ENCODE results near the gene SH3RF3.

SH3RF3 gene

GRCh38 chr2:109203246-109204011 is 74.4 kb downstream of the SH3RF3 start:
- no peak for DNase-seq (ENCODE audit: low read depth)

GRCh38 chr2:109204412-109204811 is 75.4 kb downstream of the SH3RF3 start:
- no peak for DNase-seq (ENCODE audit: low read depth)

DNA sequence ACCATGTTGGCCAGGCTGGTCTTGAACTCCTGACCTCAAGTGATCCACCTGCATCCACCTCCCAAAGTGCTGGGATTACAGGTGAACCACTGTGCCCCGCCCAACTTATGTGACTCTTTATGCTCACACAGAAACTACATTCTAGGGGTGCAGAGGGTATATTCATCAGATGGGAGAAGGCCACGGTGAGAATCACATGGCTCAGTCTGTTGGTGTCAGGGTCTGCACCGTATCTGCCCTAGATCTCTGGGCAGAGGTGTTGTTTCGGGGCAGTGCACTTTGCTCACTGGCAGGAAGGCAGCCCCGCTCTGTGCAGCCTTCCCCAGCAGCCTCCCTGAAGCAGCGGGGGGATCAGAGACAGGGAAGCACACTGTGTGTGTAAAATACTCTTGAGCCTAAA is 76.4 kb downstream of the SH3RF3 start:
- no peak for DNase-seq (ENCODE audit: low read depth)

DNA sequence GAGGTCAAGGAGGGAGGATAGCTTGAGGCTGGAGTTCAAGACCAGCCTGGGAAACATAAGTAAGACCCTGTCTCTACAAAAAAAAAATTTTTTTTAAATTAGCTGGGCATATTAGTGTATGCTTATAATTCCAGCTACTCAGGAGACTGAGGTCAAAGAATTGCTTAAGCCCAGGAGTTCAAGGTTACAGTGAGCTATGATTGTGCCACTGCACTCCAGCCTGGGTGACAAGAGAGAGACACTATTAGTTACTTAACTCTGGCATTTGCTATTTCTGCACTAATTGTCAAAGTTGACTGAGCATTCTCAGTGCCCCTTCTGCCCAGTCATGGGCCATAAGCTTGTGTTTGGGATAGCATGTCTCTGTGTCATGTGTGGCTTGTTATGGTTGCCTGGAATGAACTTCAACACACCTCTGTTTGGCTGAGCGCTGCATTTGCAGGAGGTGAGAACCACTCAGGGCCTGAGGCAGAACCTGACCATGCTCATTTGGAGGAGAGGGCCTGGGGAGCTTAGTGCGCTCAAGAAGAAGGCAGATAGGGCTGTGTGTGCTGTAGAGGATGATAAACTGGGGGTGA is 77.7 kb downstream of the SH3RF3 start:
- no peak for DNase-seq (ENCODE audit: low read depth)

- DNase-seq (ENCODE audit: low read depth): no peak
Observed at GRCh38 chr2:109207176-109207575, 78.2 kb downstream of the SH3RF3 start.

- DNase-seq (ENCODE audit: low read depth): no peak
Observed at GRCh38 chr2:109208071-109208950, 79.3 kb downstream of the SH3RF3 start.

GRCh38 chr2:109208951-109209335 is 79.9 kb downstream of the SH3RF3 start:
- DNase-seq (ENCODE audit: low read depth): no peak

DNA sequence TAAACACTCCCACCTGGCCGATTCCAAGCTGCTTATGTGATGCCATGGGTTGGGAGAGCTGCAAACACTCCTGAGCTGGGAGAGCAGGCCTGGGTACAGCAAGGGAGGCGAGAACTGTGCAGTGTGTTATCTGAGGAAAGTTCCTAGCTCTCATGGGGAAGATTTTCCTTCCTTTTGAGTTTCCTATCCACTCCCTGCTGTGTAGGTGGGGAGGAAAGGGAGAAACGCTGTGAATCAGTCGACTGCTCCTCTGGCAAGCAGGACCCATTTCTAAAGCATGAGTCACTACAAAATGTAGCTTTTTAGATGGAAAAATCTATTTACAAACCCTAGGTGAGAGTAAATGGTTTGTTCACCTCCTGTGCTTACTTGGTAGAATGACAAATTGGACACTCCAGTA is 80.4 kb downstream of the SH3RF3 start:
- no peak for DNase-seq (ENCODE audit: low read depth)

DNA sequence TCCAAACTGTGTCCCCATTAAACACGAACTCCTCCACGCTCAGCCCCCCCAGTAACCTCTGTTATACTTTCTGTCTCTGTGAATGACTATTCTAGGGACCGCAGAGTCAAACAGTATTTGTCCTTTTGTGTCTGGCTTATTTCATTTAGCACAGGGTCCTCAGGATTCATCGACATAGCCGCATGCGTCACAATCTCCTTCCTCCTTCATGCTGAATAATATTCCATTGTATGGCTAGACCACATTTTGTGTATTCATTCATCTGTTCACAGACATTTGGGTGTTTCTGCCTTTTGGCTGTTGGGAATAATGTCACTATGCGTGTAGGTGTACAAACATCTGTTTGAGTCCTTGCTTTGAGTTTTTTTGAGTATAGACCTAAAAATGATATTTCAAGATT is 80.9 kb downstream of the SH3RF3 start:
- no peak for DNase-seq (ENCODE audit: low read depth)

- no peak for DNase-seq (ENCODE audit: low read depth)
Observed at GRCh38 chr2:109210431-109211200, 81.6 kb downstream of the SH3RF3 start.

DNA sequence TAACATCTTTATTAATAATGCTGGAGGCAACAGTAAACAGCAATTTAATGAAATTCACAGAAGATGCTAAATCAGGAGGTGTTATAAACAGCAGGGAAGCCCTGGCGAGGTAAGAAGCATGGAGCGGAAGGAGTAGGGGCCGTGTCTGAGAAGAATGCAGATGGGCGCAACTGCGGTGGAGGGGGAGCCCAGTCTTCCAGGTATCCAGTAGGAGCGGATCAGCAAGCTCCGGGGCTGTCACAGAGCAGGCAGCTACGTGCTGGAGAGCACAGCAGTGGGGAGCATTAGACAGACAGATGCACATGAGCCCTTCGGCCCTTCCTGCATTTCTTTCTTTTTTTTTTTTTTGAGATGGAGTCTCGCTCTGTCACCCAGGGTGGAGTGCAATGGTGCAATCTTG is 82.3 kb downstream of the SH3RF3 start:
- no peak for DNase-seq (ENCODE audit: low read depth)

DNA sequence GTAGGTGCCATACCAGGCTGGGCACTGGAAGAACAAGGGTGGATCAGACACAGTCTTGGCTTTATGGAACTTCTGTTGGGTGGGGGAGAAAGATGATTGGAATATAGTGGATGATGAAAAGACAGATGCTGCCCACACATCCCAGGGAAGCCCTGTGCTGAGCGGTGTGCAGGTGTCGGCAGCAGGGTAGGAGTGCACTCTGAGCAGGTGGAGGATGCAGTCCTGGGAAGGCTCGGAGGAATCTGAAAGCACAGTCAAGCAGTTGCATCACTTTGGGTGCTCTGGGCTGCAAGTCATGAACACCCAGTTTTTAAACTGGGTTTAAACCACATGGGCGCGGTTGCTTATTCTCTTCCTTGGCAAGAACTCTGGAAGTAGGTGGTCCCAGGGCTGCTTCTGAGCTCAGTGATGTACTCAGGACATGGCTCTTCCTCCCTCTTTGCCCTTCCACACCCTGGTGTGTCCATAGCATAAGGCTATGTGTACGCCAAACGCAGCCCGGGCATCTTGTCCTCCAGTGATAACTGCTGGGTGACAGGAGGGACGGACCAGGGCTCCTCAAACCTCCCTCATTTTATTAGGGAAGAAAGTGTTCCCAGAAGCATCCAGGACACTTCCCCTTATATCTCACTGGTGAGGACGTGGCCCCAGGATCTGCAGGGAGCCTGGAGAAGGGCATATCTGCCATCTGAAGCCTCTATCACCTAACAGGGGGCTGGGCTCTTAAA is 84.0 kb downstream of the SH3RF3 start:
- DNase-seq (ENCODE audit: low read depth): no peak

DNA sequence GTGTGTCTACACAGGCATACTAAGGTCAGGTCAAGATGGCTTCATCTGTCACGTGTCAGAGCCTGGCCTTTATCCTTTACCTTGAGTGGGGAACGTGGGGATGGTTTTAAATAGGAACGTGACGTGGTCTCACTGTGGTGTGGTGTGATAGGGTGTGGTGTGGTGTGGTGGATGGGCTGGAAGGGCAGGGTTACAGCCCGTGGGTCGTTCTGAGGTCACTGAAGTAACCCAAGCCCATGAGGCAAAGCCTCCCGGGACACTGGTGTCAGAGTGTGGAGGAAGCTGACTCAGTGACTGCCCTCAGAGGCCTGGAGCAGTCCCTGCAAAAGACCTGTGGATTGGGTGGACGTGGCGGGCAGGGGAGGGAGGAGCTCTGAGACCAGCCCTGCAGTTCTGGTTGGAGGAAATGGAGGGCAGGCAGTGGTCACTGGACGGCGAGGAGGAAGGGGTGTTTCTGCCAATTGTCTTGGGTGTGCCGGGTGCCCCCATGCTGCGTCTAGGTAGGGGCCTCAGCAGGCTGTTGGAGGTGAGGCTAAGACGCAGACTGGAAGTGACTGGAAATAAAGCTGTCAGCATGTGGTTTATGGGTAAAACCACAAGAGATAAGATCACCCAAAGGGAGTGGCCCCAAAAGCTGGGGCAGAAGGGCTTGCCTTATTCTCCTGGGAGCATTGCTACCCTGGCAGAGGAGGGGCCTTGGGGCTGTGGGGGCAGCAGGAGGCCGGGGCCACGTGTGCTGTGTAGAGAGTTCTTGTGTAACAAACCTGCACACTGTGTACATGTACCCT is 84.8 kb downstream of the SH3RF3 start:
- DNase-seq (ENCODE audit: low read depth): peak; percentile 19

GRCh38 chr2:109214651-109215371 is 85.8 kb downstream of the SH3RF3 start:
- no peak for DNase-seq (ENCODE audit: low read depth)

DNA sequence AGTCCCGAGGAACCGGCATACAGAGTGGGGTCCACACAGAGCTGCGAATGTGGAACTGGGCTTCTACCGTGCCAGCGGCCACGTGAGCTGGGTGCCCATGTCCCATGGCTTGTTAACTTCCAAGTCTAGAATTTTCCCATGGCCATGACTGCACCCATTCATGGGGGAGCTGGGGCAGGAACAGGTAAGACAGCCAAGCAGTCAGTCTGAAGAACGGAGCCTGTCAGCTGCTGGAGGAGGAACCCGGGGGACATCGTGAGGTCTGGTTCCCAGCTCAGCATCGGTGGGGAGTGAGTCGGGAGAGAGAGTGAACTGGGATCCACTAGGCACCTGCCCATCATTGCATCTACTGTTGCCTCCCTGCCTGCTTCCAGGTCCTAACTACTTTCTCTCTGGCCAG is 86.9 kb downstream of the SH3RF3 start:
- DNase-seq (ENCODE audit: low read depth): no peak

GRCh38 chr2:109216332-109216731 is 87.3 kb downstream of the SH3RF3 start:
- DNase-seq (ENCODE audit: low read depth): no peak

GRCh38 chr2:109217362-109218086 is 88.5 kb downstream of the SH3RF3 start:
- no peak for DNase-seq (ENCODE audit: low read depth)

DNA sequence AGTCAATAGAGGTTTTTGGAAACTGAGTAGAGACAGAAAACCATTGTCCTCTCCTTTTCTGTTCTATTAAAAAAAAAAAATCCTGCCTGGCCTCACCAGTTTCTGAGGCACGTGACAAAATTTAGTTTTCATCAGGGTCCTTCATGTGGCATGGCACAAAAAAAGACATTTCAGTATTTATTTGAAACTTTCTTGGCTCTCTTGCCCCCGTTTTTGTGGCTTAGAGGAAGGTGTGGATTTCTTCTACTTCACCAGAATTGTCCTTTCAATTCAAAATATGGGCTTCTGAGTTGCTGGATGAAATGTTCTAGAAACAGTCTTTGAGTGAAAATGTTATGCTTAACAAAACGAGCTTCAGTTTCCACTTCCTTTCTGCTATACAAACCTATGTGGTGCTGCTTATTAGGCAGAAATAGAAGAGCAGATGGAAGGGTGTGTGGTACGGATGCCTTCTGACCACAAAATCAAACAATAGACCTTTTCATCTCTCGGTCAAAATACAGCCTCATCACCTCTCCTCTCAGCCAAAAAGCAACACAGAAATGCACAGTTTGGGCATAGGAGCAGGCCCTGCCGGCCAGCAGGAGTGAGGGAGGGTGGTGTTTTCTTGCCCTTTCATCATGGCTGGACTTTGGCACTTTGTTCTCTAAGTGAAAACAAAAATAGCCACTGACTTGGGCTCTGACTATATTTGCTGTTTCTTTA is 89.2 kb downstream of the SH3RF3 start:
- DNase-seq (ENCODE audit: low read depth): no peak

GRCh38 chr2:109218792-109219126 is 89.8 kb downstream of the SH3RF3 start:
- DNase-seq (ENCODE audit: low read depth): no peak

Measured in activated T-helper 9 cell treated with anti-CD3 and anti-CD28 coated beads, Interleukin-2, amount 50 U/mL, for 16 hours (primary cell).